Neural cell (in vitro differentiated cells): ENCODE data around the gene ZBP1. TPM values are rescaled to one million over a fixed set of nuclear protein-coding genes. Genes with fewer than 3 reads are reported as not detected.

ENCODE experiments used
- H2AFZ ChIP-seq: fragments of 200-600, 300-800 bp; sonication (generic), shearing (Covaris generic); 2 replicates; pipeline ENCODE4 v1.6.0; 2014; ENCODE audit warnings: low read depth, mild to moderate bottlenecking, antibody characterized with exemption, low read length, moderate library complexity
- H3F3A ChIP-seq: fragments of 200-600 bp; shearing (Covaris generic); 2 replicates; pipeline ENCODE4 v1.6.1; 2016; ENCODE audit warnings: mild to moderate bottlenecking, moderate library complexity, mixed read lengths, antibody characterized with exemption, low read length; ENCODE audit not compliant: insufficient read depth, poor library complexity, severe bottlenecking
- H3K27ac ChIP-seq: fragments of 200-600, 300-800 bp; sonication (generic), shearing (Covaris generic); 2 replicates; pipeline ENCODE4 v1.5.1; 2014; ENCODE audit warnings: mild to moderate bottlenecking, low read length, moderate library complexity
- H3K27me3 ChIP-seq: fragments of 300-800, 200-600 bp; sonication (generic), shearing (Covaris generic); 2 replicates; pipeline ENCODE4 v1.6.0; 2014; ENCODE audit warnings: mild to moderate bottlenecking, low read depth, low read length, moderate library complexity; ENCODE audit not compliant: insufficient read depth
- H3K36me3 ChIP-seq: fragments of 300-800, 200-600 bp; sonication (generic), shearing (Covaris generic); 2 replicates; pipeline ENCODE4 v1.5.1; 2014; ENCODE audit warnings: mild to moderate bottlenecking, antibody characterized with exemption, low read length, moderate library complexity; ENCODE audit not compliant: insufficient read depth
- H3K4me2 ChIP-seq: fragments of 300-800, 200-600 bp; sonication (generic), shearing (Covaris generic); 2 replicates; pipeline ENCODE4 v1.6.0; 2014; ENCODE audit warnings: mild to moderate bottlenecking, low read length
- H3K4me3 ChIP-seq: fragments of 300-800, 200-600 bp; sonication (generic), shearing (Covaris generic); 2 replicates; pipeline ENCODE4 v1.5.1; 2014; ENCODE audit warnings: mild to moderate bottlenecking, low read length, moderate library complexity
- H3K79me2 ChIP-seq: fragments of 200-600 bp; shearing (Covaris generic); replicated peaks from 2 replicates; pipeline ENCODE4 v1.6.0; 2014; ENCODE audit warnings: mild to moderate bottlenecking, low read length, moderate library complexity; ENCODE audit not compliant: insufficient read depth
- H3K9ac ChIP-seq: fragments of 300-800, 200-600 bp; sonication (generic), shearing (Covaris generic); 2 replicates; pipeline ENCODE4 v1.6.1; 2016; ENCODE audit warnings: mild to moderate bottlenecking, low read length, mixed read lengths
- H3K9me2 ChIP-seq: fragments of 200-600 bp; shearing (Covaris generic); 2 replicates; pipeline ENCODE4 v1.6.1; 2016; ENCODE audit warnings: mild to moderate bottlenecking, low read length, mixed read lengths; ENCODE audit not compliant: insufficient read depth
- H3K9me3 ChIP-seq: fragments of 200-600, 300-800 bp; sonication (generic), shearing (Covaris generic); 2 replicates; pipeline ENCODE4 v1.6.1; 2016; ENCODE audit warnings: mild to moderate bottlenecking, mixed run types, low read length, moderate library complexity, mixed read lengths
- H4K20me1 ChIP-seq: fragments of 200-600 bp; shearing (Covaris generic); 2 replicates; pipeline ENCODE4 v1.6.1; 2016; ENCODE audit warnings: mild to moderate bottlenecking, mixed run types; ENCODE audit not compliant: insufficient read depth
- CTCF ChIP-seq: fragments of 450-650 bp; IDR thresholded peaks from 2 replicates; pipeline ENCODE4 v1.5.1; 2014; ENCODE audit warnings: antibody characterized with exemption, mild to moderate bottlenecking, moderate library complexity; ENCODE audit not compliant: poor library complexity, severe bottlenecking
- EP300 ChIP-seq: fragments of 450-650 bp; conservative IDR thresholded peaks from 2 replicates; pipeline ENCODE4 v1.6.1; 2014; ENCODE audit warnings: antibody characterized with exemption, mild to moderate bottlenecking, moderate library complexity; ENCODE audit not compliant: poor library complexity, severe bottlenecking
- EZH2 ChIP-seq: fragments of 200-600, 300-800 bp; shearing (Covaris generic), sonication (generic); IDR thresholded peaks from 2 replicates; pipeline ENCODE4 v1.6.1; 2014; ENCODE audit warnings: antibody characterized with exemption, low read length, borderline replicate concordance, mild to moderate bottlenecking; ENCODE audit not compliant: insufficient read depth, poor library complexity, severe bottlenecking
- MXI1 ChIP-seq: fragments of 450-650 bp; conservative IDR thresholded peaks from 2 replicates; pipeline ENCODE4 v1.6.1; 2014; ENCODE audit warnings: antibody characterized with exemption, mild to moderate bottlenecking; ENCODE audit not compliant: poor library complexity, severe bottlenecking
- POLR2AphosphoS5 ChIP-seq: IDR thresholded peaks from 2 replicates; pipeline ENCODE4 v1.6.1; 2012
- RAD21 ChIP-seq: fragments of 450-650 bp; conservative IDR thresholded peaks from 2 replicates; pipeline ENCODE4 v1.6.1; 2014; ENCODE audit warnings: antibody characterized with exemption, mild to moderate bottlenecking, moderate library complexity
- REST ChIP-seq: IDR thresholded peaks from 2 replicates; pipeline ENCODE4 v1.6.1; 2012; ENCODE audit warnings: borderline replicate concordance
- SMC3 ChIP-seq: fragments of 450-650 bp; conservative IDR thresholded peaks from 2 replicates; pipeline ENCODE4 v1.6.1; 2014; ENCODE audit warnings: antibody characterized with exemption, mild to moderate bottlenecking, moderate library complexity; ENCODE audit not compliant: poor library complexity
- TAF1 ChIP-seq: IDR thresholded peaks from 2 replicates; pipeline ENCODE4 v1.6.1; 2012; ENCODE audit warnings: low read depth
- polyA plus RNA-seq: library from polyadenylated mRNA; depleted of rRNA; stranded (reverse); fragments of >200 nt; gene quantifications from 2 replicates; pipeline ENCODE4 v1.2.3, GENCODE V29; 2014

The ZBP1 gene
- polyA plus RNA-seq, 1 donor from 2014 or later = not detected

- Histone ChIP-seq H4K20me1 (no peaks in the 10 kb centered on the region), H3K4me2 (no peak overlapping the region), H3K9me3 (no peaks in the 10 kb centered on the region), H3K36me3 (no peaks in the 10 kb centered on the region), H3F3A (no peaks in the 10 kb centered on the region), H3K9ac (no peak overlapping the region), H3K9me2 (no peaks in the 10 kb centered on the region), H3K79me2 (no peaks in the 10 kb centered on the region), H3K27me3 (no peaks in the 10 kb centered on the region), H3K27ac (no peak overlapping the region), H2AFZ (no peak overlapping the region), H3K4me3 (no peak overlapping the region)
- no peak for TF ChIP-seq REST
- TF ChIP-seq SMC3 = no peak
- no peak for TF ChIP-seq POLR2AphosphoS5
- TF ChIP-seq CTCF = no peak
- no peak for TF ChIP-seq TAF1
- no peak for TF ChIP-seq MXI1
- no peak for TF ChIP-seq RAD21
- no peak for TF ChIP-seq EP300
- TF ChIP-seq EZH2 = no peak
Measured at GRCh38 chr20:57655809-57656155, 35.6 kb upstream of the ZBP1 start.

- Histone ChIP-seq H3K4me2 (no peak overlapping the region), H4K20me1 (no peaks in the 10 kb centered on the region)
Measured at GRCh38 chr20:57654998-57655808, 35.0 kb upstream of the ZBP1 start.

More at GRCh38 chr20:57654998-57655808, 35.0 kb upstream of the ZBP1 start:
- no peak overlapping the region for H3K9ac ChIP-seq
- H3K79me2 ChIP-seq = no peaks in the 10 kb centered on the region
- no peaks in the 10 kb centered on the region for H3K9me3 ChIP-seq
- H3K36me3 ChIP-seq = no peaks in the 10 kb centered on the region
- no peaks in the 10 kb centered on the region for H3K27me3 ChIP-seq
- no peaks in the 10 kb centered on the region for H3K9me2 ChIP-seq
- H2AFZ ChIP-seq = no peak overlapping the region
- no peak overlapping the region for H3K4me3 ChIP-seq
- no peak overlapping the region for H3K27ac ChIP-seq
- no peaks in the 10 kb centered on the region for H3F3A ChIP-seq
- TF ChIP-seq EZH2 = no peak
